ENCODE measurements around the gene DLL4. TPM values are rescaled to one million over a fixed set of nuclear protein-coding genes. Genes with fewer than 3 reads are reported as not detected.
A peak's percentile ranks its signal among the peaks of the same experiment; 100 is the strongest.

The DLL4 gene
- total and polyA plus RNA-seq, 4 donors: 11.8 to 31.8 (median 17.1) TPM

DNA sequence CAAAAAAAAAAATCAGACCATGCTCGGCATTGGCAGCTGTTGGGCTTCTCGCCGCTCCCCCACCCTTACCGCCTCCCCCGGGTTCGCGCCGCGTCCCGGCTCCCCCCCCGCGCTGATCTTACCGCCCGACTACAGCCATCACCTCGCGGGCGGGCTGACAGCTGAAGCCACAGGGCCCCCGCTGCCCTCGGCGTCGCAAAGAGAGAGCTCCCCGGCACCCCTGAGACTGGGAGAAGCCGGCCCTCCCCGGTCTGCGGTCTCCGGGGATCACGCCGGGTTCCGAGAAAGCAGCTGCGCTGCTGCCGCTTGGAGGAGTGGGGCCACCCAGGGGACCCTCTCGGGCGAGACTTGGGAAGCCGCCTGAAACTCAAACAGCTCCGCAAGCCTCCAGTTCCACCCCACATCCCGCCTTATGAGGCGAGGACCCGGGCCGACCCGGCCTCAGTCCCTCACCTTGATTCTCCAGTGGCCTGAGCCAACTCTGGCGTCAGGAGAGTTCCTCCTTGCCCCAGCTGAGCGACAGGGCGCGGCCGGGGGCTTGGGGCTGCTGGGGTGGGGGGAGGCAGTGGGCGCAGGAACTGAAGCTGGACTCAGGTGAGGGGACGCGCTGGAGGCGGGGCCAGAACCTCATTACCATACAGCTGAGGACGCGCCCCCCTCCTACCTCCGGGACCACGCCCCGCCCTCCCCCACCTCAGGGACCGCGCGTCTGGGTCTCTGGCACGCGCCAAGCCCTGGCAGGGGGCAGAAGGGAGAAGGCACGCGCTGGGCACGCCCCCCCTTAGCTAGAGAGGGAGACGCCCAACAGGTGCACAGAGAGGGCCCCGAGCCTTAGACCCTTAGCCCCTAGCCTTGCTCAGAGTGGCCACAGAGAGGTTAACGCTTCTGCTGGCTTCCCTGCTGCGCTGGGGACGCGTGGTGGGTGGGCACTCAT lies 1.0 kb upstream of the DLL4 start:
- DNase-seq (no peak), ATAC-seq (ENCODE audit: insufficient read depth, low FRiP score) (no peak)
- H3K9ac ChIP-seq (ENCODE audit: insufficient read depth in 1 of 2, low read length in 2 of 2): no peak overlapping the region
- WGBS, 2 donors: 1% methylated on average over 62 to 68 of the region's 68 CpGs
- no peak for TF ChIP-seq CTCF (IDR thresholded peaks at IDR 0.05; ENCODE audit: control extremely low read depth, extremely low read depth)
- H3K36me3 ChIP-seq (ENCODE audit: control insufficient read depth in 4 of 4, insufficient read depth in 4 of 4, low read length in 4 of 4): peaks cover 0 to 4% (median 0%) of the 10 kb centered on the region in 4 donors
- H3K4me1 ChIP-seq (ENCODE audit: control insufficient read depth in 5 of 5, insufficient read depth in 5 of 5, low read length in 5 of 5): peaks cover 0 to 50% (median 31%) of the 10 kb centered on the region in 5 donors
- peak overlapping the region; percentile 41 for H3K4me3 ChIP-seq
- H3K27me3 ChIP-seq (ENCODE audit: control insufficient read depth in 3 of 3, insufficient read depth in 3 of 3, low read length in 2 of 3): peaks cover 0 to 56% (median 48%) of the 10 kb centered on the region in 3 donors
- no peaks in the 10 kb centered on the region for H3K9me3 ChIP-seq (ENCODE audit: control insufficient read depth in 4 of 4, insufficient read depth in 3 of 4, low read length in 3 of 4)
- H3K27ac ChIP-seq (ENCODE audit: low read depth in 1 of 2, low read length in 1 of 2): peak overlapping the region in 1 of 2 donors; percentile 17

- peaks cover 0 to 10% (median 0%) of the 10 kb centered on the region in 4 donors for H3K36me3 ChIP-seq (ENCODE audit: control insufficient read depth in 4 of 4, insufficient read depth in 4 of 4, low read length in 4 of 4)
- peak overlapping the region; percentile 61 to 78 for H3K27ac ChIP-seq (ENCODE audit: low read depth in 1 of 2, low read length in 1 of 2)
- H3K4me1 ChIP-seq (ENCODE audit: control insufficient read depth in 5 of 5, insufficient read depth in 5 of 5, low read length in 5 of 5): peaks cover 0 to 53% (median 37%) of the 10 kb centered on the region in 5 donors
- H3K4me3 ChIP-seq: peak overlapping the region; percentile 69
- no peak for ATAC-seq (ENCODE audit: insufficient read depth, low FRiP score)
- DNase-seq: peak; percentile 71 to 73 (median 71)
- H3K9ac ChIP-seq (ENCODE audit: insufficient read depth in 1 of 2, low read length in 2 of 2): no peak overlapping the region
- WGBS, 2 donors: 1% methylated on average over 44 to 56 of the region's 56 CpGs
- H3K9me3 ChIP-seq (ENCODE audit: control insufficient read depth in 4 of 4, insufficient read depth in 3 of 4, low read length in 3 of 4): no peaks in the 10 kb centered on the region
- no peak for TF ChIP-seq CTCF (IDR thresholded peaks at IDR 0.05; ENCODE audit: control extremely low read depth, extremely low read depth)
- H3K27me3 ChIP-seq (ENCODE audit: control insufficient read depth in 3 of 3, insufficient read depth in 3 of 3, low read length in 2 of 3): peaks cover 0 to 47% (median 43%) of the 10 kb centered on the region in 3 donors
These were observed 705 bp downstream of the DLL4 start for GRCh38 chr15:40929660-40930429.

- Histone ChIP-seq H3K27me3 (ENCODE audit: control insufficient read depth in 3 of 3, insufficient read depth in 3 of 3, low read length in 2 of 3) (peaks cover 0 to 39% (median 36%) of the 10 kb centered on the region in 3 donors), H3K36me3 (ENCODE audit: control insufficient read depth in 4 of 4, insufficient read depth in 4 of 4, low read length in 4 of 4) (peaks cover 0 to 14% (median 0%) of the 10 kb centered on the region in 4 donors), H3K4me3 (peak overlapping the region; percentile 69), H3K27ac (ENCODE audit: low read depth in 1 of 2, low read length in 1 of 2) (peak overlapping the region; percentile 3 to 55), H3K9ac (ENCODE audit: insufficient read depth in 1 of 2, low read length in 2 of 2) (peak overlapping the region; percentile 12 to 15), H3K9me3 (ENCODE audit: control insufficient read depth in 4 of 4, insufficient read depth in 3 of 4, low read length in 3 of 4) (no peaks in the 10 kb centered on the region), H3K4me1 (ENCODE audit: control insufficient read depth in 5 of 5, insufficient read depth in 5 of 5, low read length in 5 of 5) (peaks cover 0 to 48% (median 41%) of the 10 kb centered on the region in 5 donors)
- TF ChIP-seq CTCF (IDR thresholded peaks at IDR 0.05; ENCODE audit: control extremely low read depth, extremely low read depth): peak; percentile 26
- 1% methylated on average over 46 of the region's 46 CpGs for WGBS, 2 donors
- DNase-seq (peak; percentile 66 to 81 (median 67)), ATAC-seq (ENCODE audit: insufficient read depth, low FRiP score) (no peak)
These were observed 1.5 kb downstream of the DLL4 start for GRCh38 chr15:40930430-40931299.

Measured in lung (tissue), 12 donors.